GM20000 (cell line): ENCODE results near the gene COX6B2.

ENCODE experiments used
- DNase-seq: peaks from one replicate; pipeline ENCODE4 v3.0.0; 2012; ENCODE audit warnings: low spot score
- TF ChIP-seq, protein P1 (sequence below): IDR thresholded peaks from 2 replicates; pipeline ENCODE4 v1.5.1; 2012; ENCODE audit warnings: mild to moderate bottlenecking, control low read depth; ENCODE audit errors: extremely low read depth, missing control alignments

COX6B2 gene

GRCh38 chr19:55303477-55303876 is 51.0 kb downstream of the COX6B2 start:
- TF ChIP-seq, protein P1, sequence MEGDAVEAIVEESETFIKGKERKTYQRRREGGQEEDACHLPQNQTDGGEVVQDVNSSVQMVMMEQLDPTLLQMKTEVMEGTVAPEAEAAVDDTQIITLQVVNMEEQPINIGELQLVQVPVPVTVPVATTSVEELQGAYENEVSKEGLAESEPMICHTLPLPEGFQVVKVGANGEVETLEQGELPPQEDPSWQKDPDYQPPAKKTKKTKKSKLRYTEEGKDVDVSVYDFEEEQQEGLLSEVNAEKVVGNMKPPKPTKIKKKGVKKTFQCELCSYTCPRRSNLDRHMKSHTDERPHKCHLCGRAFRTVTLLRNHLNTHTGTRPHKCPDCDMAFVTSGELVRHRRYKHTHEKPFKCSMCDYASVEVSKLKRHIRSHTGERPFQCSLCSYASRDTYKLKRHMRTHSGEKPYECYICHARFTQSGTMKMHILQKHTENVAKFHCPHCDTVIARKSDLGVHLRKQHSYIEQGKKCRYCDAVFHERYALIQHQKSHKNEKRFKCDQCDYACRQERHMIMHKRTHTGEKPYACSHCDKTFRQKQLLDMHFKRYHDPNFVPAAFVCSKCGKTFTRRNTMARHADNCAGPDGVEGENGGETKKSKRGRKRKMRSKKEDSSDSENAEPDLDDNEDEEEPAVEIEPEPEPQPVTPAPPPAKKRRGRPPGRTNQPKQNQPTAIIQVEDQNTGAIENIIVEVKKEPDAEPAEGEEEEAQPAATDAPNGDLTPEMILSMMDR: no peak
- DNase-seq: no peak

DNA sequence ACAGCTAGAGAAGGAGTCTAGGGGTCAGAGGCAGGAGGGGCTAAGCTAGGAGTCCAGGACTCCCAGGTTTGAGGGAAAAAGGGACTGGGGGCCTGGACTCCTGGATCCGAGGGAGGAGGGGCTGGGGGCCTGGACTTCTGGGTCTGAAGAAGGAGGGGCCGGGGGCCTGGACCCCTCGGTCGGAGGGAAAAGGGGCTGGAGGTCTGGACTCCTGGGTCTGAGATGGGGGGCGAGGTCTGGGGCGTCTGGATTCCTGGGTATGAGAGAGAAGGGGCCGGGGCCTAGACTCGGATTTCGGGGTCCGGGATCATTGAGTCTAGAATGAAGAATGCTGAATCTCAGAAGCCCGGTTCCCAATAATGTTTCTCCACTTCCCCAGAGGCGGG is 52.2 kb downstream of the COX6B2 start:
- TF ChIP-seq, protein P1: no peak
- no peak for DNase-seq

DNA sequence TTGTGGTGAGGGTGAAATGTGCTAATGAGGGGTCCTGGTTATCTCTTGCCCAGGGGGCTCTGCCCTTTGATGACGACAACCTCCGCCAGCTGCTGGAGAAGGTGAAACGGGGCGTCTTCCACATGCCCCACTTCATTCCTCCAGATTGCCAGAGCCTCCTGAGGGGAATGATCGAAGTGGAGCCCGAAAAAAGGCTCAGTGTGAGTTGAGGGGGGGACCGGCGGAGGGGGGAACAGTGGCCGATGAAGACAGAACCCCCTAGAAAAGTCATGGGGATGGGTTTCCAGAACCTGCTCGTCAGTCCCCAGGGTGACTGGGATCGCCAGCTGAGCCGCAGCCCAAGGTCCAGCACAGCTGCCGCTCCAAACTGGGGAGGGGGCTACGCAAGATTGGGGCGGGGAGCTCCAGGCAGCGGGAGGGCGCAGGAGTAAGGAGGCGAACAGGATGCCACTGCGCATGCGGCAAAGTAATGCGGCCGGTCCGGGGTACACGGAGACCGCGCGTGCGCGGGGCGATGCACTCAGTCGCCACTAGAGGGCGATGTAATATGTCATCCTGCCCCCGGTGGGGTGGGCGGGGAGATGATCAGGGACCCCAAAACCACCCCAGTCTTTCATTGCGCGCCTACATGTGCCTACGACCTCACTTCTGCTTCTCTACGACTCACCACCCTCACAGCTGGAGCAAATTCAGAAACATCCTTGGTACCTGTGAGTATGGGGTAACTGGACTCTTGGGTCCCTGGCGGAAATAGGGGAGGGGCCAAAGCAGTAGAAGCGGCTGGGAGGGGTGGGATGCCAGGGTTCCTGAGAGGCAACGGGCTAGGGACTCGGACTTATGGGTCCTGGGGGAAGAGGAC is 52.8 kb downstream of the COX6B2 start:
- TF ChIP-seq, protein P1: peak; percentile 88
- peak; percentile 98 for DNase-seq

DNA sequence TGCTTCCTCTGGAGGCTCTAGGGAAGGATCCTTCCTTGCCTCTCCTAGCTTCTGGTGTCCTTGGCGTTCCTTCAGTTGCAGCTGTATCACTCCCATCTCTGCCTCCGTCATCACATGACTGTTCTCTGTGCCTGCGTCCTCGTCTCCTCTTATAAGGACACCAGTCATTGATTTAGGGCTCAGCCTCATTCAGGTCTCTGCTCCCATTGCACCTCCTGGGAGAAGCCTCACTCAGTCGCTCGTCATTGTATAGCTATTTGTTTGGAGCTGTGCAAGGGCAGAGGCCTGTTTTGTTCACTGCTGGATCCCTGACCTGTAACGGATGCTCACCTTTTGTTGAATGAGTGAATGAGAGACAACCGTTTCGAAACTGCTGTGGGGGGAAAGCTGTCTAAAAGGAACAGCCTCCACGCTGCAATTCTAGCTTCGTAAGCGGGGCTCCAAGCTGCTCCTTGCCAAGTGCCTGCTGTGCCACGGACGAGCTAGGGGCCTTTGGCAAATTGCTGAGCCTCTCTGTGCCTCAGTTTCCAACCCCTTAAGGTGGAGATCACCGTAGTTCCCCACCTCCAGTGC is 53.5 kb downstream of the COX6B2 start:
- DNase-seq: no peak
- TF ChIP-seq, protein P1: no peak

- no peak for DNase-seq
- TF ChIP-seq, protein P1: no peak
These were observed 54.5 kb downstream of the COX6B2 start for GRCh38 chr19:55299991-55300390.
